Measurements from ENCODE around the gene TCOF1. TPM values are rescaled to one million over a fixed set of nuclear protein-coding genes. Genes with fewer than 3 reads are reported as not detected.

The TCOF1 gene
- polyA plus RNA-seq, 3 donors = 36.1 to 39.9 (median 39.1) TPM

DNA sequence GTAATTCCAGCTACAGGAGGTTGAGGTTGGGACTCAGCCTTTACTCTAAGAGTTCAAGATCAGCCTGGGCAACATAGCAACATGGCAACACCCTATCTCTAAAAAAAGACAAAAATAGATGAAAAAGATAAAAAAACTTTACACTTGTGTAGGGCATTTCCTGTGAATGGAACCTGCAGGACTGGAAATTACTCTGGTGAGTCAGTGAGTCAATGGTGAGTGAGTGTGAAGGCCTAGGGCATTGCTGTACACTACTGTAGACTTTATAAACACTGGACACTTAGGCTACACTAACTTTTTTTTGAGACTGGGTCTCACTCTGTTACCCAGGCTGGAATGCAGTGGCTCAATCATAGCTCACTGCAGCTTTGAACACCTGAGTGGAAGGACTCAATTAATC is 35.3 kb upstream of the TCOF1 start:
- DNase-seq = no peak

DNA sequence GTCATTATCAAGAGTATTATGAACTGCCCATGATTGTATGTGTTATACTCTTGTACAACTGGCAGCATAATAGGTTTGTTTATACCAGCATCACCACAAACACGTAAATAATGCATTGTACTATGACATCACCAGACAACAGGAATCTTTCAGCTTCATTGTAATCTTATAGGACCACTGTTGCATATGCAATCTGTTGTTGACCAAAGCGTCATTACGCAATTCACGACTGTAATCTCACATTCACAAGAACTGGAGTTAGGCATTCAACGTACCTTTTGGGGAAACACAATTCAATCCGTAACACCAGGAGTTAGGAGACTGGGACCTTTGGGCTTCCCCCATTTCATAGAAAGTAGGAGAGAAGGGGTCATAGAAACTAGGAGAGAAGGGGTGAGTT is 34.4 kb upstream of the TCOF1 start:
- DNase-seq = no peak

DNA sequence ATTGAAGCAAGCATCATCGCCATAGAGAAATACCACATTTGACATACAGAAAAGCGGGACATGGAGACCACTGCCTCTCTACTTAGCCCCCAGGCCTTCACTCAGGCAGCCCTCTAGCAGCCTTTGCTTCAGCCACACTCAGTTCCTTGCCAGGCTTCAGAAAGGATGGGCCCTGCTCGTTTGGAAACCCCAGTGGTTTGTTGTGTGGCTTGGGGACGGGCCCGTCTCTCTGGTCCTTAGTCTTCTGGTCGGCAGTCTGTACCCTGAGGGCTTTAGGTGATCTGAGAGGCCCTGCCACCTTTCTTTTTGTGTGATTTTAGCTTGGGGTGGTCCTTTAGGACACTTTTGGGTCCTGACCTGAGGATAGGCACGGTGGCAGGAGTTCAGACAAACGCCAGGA is 33.7 kb upstream of the TCOF1 start:
- DNase-seq = no peak

DNA sequence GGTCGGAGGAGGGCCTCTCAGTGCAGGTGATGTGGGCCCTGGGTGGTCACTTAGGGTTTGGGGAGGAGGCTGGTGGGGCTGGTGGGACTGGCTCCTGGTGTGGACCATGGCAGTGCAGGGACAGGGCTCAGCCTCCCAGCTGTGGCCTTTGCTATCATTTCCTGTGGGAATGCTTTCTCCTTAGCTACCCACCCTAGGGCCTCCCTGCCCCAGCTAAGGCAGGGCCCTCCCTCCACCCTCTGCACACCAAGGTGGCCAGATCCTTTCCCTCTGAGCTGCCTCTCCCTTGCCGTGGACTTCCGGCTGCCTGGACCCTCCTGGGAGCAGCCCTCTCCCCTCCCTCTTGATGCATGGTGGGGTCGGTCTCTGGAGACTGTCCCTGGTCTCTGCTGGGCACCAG is 32.1 kb upstream of the TCOF1 start:
- no peak for DNase-seq

DNA sequence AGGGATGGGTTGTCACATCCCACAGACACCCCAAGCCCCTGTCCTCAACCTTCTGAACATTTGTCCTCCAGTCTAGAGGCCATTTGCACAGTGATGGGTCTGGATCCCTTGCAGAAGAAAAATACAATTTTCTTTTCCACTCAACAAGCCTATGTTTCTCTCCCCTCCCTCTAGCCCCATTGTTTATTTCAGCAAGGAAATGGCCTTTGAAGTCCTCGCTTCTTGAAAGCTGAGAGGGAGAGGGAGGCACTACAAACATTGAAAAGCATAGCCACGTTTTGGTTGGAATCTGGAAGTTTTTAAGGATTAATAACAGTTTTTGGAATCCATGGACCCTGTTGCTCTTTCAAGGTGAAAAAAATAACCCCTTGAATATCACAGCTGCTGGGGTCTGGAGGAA is 30.8 kb upstream of the TCOF1 start:
- no peak for DNase-seq

DNA sequence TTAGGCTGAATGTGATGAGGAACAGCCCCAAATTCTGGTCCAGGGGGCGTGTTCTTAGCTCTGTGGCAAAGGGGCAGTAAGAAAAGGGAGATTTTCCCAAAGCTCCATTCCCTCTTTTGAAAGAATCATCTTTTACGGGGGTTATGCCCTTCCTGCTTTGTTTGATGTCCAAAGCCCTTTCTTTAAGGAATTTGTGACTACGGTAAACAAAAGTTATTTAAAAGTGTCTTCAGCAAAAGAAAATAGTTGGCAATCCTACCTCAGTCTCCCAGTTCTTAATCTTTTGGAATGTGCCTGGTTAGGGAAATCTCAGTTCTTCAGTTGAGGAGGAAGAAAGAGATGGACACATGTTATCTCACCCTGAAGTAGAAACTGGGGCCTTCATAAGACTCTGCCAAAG is 30.4 kb upstream of the TCOF1 start:
- DNase-seq = no peak

DNA sequence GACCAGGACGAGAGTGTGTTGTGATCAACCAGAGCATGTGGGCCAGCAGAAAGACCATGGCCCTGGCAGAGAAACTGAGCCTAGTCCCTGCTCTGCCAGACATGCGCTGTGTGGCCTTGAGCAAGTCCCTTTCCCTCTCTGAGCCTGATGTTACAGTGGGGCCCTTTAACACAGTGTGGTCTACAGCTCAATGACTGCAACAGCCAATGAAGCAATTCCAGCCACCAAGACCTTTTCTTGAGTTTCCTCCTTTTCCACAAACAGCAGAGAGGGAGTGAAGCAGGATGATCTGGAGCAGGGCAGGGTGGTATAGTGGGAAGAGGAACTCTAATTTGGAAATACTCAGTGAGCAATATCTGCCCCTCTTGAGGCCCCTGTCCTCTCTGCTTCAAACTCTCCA is 29.0 kb upstream of the TCOF1 start:
- DNase-seq = no peak

DNA sequence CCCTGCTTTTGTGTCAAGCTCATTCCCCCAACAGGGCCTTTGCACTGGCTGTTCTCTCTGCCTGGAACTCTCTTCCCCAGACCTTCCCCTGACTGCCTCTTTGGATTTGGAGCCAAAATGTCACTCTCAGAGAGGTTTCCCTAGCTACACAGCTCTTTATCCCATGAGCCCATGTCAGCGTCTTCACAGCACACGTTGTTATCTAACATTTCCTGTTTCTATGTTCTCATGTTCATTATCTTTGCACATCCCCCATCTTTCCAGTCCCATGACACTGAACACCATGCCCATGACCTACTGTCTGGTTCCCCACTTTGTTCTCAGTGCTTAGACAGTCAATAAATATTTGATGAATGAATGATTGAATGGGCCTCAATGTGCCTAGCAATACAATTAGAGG is 28.5 kb upstream of the TCOF1 start:
- DNase-seq = no peak

DNA sequence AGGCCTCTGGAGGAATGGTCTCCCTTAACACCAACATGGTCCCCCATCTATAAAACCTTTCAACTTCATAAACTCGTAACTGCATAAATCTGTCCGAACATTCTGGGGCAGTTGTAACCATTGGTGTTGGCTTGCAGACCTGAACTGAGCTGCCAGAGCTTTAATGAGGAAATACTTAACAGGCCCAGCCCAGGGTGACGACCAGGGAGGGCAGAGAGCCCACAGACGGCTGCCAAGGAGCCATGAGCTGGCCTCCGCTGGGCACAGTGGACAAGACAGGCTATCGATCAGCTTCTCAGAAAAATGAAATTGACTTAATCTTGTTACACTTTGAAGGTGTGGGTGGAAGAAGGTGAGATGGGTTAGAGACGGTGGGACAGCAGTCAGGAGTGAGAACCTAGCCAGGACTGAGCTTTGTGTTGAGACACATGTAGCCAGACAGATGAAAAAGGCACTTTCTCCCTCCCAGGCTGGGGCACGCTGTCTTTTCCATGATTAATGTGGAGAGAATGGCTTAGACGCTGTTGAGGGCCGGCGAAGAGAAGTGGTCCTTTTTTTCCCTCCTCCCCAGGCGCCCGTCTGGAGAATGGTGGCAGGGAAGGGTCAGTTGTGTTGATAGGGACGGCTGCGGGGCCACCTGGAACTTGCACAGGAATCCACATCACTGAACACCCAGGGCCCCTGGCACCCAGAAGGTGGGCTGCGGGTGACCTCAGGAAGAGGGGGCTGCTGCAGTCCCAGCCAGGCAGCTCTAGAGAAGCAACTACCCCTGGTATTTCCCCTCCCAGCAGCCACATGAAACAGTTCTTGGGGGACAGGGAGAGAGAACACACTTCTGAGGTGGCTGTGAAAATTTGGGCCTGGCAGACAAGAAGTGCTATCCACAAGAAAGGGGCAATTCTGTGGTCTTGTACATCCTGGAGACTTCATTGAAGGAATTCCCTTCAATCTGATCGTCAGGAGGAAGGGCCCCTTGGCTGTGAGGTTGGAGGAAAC is 27.3 kb upstream of the TCOF1 start:
- no peak for DNase-seq

DNA sequence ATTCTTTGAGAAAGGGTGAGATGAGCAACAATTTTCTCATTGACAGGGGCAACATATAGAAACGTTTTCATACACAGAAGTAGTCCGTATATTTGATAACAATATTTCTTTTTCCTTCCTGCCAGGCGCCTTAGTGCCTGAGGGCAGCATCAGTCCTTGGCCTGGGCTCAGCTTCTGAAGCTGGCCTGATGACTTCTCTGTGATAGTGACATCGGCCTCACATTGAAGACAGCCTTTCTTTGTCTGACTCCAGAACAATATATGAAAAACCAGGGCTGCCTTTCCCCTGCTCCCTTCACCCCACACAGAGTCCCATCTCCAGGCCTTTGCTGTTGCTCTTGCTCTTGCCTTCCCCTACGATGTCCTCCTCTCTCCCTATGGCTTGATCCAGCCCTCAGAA is 24.1 kb upstream of the TCOF1 start:
- no peak for DNase-seq

DNA sequence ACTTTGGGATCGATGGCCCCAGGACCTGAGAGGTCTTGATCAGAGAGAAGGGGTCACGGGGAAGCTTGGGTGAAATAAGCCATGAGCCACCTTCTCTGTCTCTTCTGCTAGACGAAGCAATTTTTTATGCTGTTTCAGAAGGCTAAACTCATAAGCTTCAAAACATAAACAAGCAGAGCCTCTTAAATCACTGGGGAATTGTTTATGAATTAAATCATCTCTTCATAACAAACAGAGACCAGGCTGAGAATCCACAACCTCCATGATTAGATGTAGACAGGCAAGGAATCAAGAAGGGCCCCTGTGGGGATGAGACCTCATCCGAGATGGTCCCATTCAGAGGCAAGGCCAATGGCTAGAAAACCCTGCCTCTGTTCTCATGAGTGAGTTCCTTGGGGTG is 21.7 kb upstream of the TCOF1 start:
- no peak for DNase-seq

DNA sequence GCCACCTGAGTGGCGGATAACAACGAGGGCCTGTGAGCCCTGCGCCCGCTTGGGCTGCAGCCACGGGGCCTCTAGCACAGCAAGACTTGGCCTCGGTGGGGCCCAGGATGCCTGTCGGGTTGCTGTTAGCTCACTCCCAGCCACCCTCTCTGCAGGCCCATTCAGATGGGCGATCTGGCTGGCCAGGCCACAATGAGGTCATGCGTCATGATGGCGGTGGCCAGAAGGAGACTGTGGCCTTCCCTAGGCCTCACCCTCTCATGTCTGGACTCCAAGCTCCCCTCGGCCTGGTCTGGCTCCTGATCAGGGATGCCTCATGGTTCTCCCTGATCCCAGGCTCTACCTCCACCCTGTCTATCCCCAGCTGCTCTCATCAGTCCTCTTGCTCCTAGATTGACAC is 19.0 kb upstream of the TCOF1 start:
- DNase-seq = no peak

DNA sequence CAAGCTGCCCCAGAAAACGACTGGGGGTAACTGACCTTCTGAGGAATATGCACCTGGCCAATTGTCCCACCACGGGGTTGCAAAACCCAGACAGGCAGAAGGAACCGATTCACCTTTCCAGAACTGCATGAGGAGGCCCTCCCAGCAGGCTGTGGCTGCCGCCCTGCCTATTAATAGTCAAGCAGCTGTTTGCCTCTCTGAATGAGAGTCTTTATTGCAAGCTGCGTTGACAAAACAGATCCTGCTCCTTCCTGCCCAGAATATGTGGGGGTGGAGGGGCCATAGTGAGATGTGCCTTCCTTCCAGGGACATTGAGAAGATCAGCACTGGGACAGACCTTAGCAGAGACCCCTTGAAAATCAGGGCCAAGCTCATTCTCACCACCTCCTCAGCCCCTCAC is 18.3 kb upstream of the TCOF1 start:
- DNase-seq = no peak

DNA sequence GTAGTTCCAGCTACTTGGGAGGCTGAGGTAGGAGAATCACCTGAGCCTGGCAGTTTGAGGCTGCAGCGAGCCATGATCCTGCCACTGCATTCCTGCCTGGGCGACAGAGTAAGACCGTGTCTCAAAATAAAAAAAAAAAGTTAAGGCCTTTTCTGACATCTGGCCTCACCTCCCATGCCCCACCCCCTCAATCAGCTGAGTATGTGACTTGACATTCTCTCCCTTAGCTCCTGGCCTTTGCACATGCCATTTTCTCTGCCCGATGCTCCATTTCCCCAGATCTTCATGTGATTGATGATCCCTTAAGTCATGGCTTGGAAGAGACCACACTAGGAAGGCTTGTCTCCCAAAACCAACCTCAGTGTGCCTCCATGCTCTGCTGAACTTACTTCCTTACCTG is 17.7 kb upstream of the TCOF1 start:
- DNase-seq = no peak

DNA sequence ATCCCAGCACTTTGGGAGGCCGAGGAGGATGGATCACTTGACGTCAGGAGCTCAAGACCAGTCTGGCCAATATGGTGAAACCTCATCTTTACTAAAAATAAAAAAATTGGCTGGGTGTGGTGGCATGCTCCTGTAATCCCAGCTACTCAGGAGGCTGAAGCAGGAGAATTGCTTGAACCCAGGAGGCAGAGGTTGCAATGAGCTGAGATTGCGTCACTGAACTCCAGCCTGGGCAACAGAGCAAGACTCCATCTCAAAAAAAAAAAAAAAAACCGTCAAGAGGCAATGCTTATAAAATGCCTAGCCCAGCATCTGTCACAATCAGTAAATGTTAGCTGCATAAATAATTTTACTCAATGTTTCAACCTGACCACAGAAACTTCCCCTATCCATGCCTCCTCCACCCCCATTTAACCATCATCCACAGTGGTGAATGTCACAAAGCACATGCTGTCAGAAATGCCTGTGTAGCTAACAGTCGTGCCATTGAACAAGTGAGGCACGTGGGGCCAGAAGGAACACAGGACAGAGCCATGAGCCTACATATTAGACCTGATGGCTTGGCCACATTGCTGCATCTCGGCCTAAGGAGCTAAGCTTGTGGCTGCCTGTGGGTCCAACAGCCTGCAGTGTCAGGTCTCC is 16.8 kb upstream of the TCOF1 start:
- no peak for DNase-seq

DNA sequence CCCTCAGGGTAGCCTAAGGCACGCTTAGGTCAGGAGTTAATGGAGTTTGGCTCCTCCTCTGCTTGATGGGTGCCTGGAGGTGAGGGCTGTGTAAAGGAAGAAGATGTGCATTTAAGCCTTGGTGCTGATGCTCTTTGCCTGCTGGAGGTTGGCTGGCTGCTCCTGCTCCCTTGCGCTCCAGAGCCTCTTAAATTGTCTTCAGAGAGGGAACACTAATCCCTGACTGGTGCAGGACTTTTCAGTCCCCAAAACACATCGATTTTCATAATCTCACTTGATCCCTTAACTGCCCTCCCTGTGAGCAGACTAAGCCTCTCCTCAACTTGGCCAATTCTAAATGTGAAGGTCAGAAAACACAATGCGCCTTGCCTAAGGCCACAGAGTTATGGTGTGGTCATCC is 16.2 kb upstream of the TCOF1 start:
- no peak for DNase-seq

DNA sequence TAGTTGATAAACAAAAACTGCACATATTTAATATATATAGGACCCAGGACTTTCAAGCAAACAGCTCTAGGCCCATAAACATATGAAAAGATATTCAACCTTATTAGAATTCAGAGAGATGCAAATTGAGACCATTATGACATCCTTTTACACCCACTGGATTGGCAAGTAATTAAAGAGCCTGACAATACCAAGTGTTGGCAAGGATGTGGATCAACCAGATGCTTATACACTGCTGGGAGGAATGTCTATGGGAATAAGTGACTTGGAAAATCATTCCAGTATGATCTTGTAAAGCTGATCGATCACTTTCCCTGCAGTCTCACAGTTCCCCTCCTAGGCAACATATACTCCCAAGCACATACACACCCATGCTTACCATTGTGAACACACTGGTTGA is 15.5 kb upstream of the TCOF1 start:
- DNase-seq = no peak

DNA sequence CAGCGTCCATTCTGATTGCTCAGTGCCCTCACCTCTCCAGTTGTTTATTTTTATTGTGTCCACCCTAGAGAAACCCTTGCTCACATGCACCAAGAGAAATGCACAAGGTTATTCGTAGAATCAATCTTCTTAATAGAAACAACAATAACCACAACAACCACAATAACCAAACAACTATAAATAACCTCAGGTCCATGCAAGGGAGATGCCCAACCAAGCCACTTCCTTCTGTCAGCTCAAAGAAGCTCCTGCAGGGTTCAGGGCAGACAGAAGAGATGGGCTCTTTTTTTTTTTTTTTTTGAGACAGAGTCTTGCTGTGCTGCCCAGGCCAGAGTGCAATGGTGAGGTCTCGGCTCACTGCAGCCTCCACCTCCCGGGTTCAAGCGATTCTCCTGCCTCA is 14.9 kb upstream of the TCOF1 start:
- DNase-seq = no peak

DNA sequence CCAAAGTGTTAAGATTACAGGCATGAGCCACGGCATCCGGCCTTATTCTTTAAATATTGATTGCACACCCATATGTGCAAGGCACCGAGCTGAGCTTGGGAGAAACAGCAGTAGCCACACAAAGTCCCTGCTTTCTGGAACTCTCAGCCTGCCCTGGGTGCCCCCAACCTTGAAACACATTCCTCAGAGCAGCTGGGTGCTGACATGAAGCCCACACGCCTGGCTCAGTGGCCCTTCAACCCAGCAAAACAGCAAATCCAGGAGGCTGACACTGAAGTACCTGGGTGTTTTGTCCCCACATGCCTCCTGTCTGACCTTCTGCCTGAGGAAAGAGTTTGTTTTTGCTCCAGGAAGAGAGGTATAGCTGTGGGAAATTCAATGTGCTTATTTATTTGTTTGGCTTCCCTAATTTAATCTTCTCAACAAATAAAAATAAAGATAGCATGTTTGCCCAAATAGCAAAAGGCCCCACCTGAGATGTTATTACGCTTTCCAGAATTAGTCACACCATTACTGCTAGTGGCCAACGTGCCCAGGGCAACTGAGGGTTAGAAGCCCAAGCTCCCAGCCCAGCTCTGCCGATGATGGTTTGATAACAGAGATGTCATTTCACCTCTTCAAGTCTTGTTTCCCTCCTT is 13.4 kb upstream of the TCOF1 start:
- DNase-seq = no peak

DNA sequence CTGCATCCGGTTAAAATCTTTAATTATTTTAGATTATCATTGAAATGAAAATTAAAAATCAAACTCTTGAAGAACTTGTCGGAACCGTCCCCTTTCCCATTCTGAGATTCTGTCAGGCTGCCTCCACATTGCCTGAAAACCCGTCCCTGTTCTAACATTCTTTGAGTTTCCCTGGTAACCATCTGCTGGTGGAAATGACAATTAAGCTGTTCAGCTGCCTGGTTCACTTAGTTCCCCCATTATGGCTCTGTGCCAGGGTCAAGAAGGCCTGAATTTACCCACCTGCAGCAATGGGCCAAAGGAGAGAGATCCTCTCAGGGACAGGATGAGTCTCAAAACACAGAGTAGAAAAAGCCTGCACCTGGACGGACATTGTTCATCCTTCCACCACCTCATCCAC is 11.8 kb upstream of the TCOF1 start:
- DNase-seq = no peak

DNA sequence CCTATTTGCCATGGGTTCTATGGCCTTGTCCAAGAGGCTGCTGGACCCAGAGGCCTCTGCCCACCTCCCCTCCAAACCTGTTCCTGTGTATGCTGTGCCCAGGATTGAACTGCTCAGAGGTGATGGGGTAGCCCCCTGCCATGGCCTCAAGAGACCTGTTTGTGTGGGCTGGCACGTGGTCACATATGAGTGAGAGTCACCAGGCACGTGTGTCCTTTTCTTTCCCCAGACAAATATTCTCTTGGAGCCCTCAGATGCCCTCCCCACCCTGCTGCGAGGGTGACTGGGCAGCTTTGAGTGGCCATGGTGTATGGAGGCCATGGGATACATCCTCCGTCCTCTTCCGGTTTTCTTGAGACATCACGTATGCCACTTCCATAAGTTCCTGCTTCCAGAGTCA is 10.9 kb upstream of the TCOF1 start:
- DNase-seq = no peak

DNA sequence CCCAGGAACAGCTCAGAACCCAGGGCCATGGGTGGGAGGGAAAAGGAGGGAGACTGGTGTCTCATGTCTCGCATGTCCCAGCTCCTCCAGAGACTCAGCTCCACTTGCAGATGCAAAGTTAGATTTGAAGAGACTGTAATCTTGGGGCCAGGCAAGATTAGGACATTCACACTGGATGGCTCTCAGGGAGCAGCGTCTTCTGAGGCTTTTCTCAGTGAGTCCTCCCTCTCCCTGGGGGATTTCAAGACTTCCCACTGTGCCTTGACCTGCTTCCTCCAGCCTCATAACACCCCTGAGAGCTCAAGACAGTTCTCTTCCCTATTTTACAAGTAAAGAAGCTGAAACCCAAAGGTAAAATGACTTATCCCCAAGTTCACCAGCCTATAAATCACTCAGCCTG is 10.5 kb upstream of the TCOF1 start:
- DNase-seq = no peak

DNA sequence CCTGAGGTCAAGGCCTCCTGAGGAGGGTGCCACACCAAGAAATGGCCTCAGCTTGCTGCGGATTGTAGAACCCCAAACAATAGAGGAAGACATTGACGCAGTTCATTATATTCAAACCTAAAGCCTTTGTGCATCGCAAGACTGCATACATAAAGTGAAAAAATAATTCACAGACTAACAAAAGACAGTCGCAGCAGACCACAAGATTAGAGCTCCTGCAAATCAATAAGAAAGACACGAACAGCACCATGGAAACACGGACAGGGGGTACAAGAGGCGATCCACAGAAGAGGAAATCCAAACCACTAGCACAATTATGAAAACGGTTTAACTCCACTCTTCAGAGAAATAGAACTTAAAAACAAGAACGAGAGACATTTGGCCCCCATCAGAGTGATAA is 10.0 kb upstream of the TCOF1 start:
- no peak for DNase-seq
